GM10248 (cell line): ENCODE results near the gene AFAP1.

ENCODE experiments used
- CTCF ChIA-PET: fragments of 300-600 bp; sonication (Branson Sonifier 250); formaldehyde crosslinking; extraction: SDS; loops from one replicate; lab custom pipeline; 2021; ENCODE audit warnings: antibody characterized with exemption; lab: Yijun Ruan, JAX
- POLR2A ChIA-PET: fragments of 350-650 bp; sonication (Branson Sonifier 250); formaldehyde crosslinking; extraction: SDS; loops from one replicate; lab custom pipeline; 2020; ENCODE audit warnings: antibody characterized with exemption; lab: Yijun Ruan, JAX
- DNase-seq: peaks from one replicate; pipeline ENCODE4 v3.0.0; 2012; ENCODE audit errors: extremely low spot score
- TF ChIP-seq, protein P1 (sequence below): IDR thresholded peaks from 2 replicates; pipeline ENCODE4 v1.5.1; 2012; ENCODE audit warnings: mild to moderate bottlenecking, low read depth; ENCODE audit errors: extremely low read depth, missing control alignments, control extremely low read depth

Gene AFAP1

GRCh38 chr4:7978489-7978888 is 38.8 kb upstream of the AFAP1 start:
- no peak for DNase-seq
- TF ChIP-seq, protein P1, sequence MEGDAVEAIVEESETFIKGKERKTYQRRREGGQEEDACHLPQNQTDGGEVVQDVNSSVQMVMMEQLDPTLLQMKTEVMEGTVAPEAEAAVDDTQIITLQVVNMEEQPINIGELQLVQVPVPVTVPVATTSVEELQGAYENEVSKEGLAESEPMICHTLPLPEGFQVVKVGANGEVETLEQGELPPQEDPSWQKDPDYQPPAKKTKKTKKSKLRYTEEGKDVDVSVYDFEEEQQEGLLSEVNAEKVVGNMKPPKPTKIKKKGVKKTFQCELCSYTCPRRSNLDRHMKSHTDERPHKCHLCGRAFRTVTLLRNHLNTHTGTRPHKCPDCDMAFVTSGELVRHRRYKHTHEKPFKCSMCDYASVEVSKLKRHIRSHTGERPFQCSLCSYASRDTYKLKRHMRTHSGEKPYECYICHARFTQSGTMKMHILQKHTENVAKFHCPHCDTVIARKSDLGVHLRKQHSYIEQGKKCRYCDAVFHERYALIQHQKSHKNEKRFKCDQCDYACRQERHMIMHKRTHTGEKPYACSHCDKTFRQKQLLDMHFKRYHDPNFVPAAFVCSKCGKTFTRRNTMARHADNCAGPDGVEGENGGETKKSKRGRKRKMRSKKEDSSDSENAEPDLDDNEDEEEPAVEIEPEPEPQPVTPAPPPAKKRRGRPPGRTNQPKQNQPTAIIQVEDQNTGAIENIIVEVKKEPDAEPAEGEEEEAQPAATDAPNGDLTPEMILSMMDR: no peak
- ChIA-PET POLR2A (no interaction called here), CTCF (interaction anchor here (0.8 to 2.7 kb wide), 6 partner anchors 10 to 176 kb away, joined by 3 to 10 read pairs (median 3); no protein-coding TSS in a partner anchor)

GRCh38 chr4:7976634-7977033 is 37.0 kb upstream of the AFAP1 start:
- no peak for DNase-seq
- ChIA-PET POLR2A (no interaction called here), CTCF (interaction anchor here (2.7 kb wide), 1 partner anchor 11 kb away, joined by 9 read pairs; no protein-coding TSS in a partner anchor)
- TF ChIP-seq, protein P1: no peak

- TF ChIP-seq, protein P1: no peak
- CTCF ChIA-PET: interaction anchor here (0.8 to 1.2 kb wide), 3 partner anchors 12 to 174 kb away, joined by 3 to 7 read pairs (median 3); no protein-coding TSS in a partner anchor
- no peak for DNase-seq
- POLR2A ChIA-PET: no interaction called here
Observed at GRCh38 chr4:7976025-7976424, 36.4 kb upstream of the AFAP1 start.

GRCh38 chr4:7974425-7974824 is 34.8 kb upstream of the AFAP1 start:
- CTCF ChIA-PET: no interaction called here
- POLR2A ChIA-PET: no interaction called here
- no peak for DNase-seq
- TF ChIP-seq, protein P1: no peak

DNA sequence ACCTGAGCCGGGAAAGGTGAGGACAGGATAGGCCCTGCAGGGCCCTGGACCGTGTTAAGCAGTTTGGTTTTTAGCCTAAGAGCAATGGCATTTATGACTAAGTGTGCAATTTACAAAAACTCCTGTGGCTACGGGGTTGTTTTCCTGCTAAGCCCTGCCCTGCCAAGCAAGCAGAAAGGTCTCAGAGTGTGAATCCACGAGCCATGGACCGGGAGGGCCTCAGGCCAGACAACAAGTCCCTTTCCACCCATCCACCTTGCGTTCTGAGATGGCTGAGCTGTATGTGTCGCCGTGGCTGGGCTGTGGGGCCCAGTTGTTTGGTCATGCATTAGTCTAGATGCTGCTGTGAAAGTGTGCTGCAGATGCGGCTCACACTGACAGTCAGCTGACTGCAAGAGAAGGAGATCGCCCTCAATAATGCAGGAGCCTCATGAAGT is 33.9 kb upstream of the AFAP1 start:
- no peak for DNase-seq
- POLR2A ChIA-PET: no interaction called here
- TF ChIP-seq, protein P1: no peak
- CTCF ChIA-PET: interaction anchor here (1.7 kb wide), 1 partner anchor 171 kb away, joined by 4 read pairs; no protein-coding TSS in a partner anchor

- POLR2A ChIA-PET: no interaction called here
- CTCF ChIA-PET: interaction anchor here (0.9 to 2.3 kb wide), 4 partner anchors 14 to 170 kb away, joined by 4 to 9 read pairs (median 5); no protein-coding TSS in a partner anchor
- TF ChIP-seq, protein P1: no peak
- no peak for DNase-seq
Observed at GRCh38 chr4:7971881-7972500, 32.3 kb upstream of the AFAP1 start.
